GM20000 (cell line): ENCODE measurements around the gene TELO2.

ENCODE experiments used
- DNase-seq: peaks from one replicate; pipeline ENCODE4 v3.0.0; 2012; ENCODE audit warnings: low spot score
- TF ChIP-seq, protein P1 (sequence below): IDR thresholded peaks from 2 replicates; pipeline ENCODE4 v1.5.1; 2012; ENCODE audit warnings: mild to moderate bottlenecking, control low read depth; ENCODE audit errors: extremely low read depth, missing control alignments

Gene TELO2

DNA sequence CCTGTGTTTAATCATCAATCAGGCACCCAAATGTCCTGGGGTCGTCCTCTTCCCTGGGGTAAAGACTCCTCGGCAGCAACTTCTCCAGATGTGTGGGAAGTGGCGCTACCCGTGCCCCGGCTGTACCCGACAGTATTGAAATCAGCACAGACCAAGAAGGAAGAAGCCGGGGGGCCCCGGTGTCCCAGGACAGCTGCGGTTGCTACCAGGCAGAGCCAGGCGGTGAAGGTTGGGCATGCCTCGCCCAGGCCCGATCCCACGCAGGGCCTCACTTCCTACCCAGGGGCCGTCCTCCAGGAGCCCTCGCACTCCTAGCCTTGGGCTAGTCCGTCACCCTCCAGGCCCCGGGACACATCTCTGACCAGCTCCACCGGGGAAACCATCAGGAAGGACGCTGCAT is 39.8 kb upstream of the TELO2 start:
- no peak for DNase-seq
- TF ChIP-seq, protein P1, sequence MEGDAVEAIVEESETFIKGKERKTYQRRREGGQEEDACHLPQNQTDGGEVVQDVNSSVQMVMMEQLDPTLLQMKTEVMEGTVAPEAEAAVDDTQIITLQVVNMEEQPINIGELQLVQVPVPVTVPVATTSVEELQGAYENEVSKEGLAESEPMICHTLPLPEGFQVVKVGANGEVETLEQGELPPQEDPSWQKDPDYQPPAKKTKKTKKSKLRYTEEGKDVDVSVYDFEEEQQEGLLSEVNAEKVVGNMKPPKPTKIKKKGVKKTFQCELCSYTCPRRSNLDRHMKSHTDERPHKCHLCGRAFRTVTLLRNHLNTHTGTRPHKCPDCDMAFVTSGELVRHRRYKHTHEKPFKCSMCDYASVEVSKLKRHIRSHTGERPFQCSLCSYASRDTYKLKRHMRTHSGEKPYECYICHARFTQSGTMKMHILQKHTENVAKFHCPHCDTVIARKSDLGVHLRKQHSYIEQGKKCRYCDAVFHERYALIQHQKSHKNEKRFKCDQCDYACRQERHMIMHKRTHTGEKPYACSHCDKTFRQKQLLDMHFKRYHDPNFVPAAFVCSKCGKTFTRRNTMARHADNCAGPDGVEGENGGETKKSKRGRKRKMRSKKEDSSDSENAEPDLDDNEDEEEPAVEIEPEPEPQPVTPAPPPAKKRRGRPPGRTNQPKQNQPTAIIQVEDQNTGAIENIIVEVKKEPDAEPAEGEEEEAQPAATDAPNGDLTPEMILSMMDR = no peak

DNA sequence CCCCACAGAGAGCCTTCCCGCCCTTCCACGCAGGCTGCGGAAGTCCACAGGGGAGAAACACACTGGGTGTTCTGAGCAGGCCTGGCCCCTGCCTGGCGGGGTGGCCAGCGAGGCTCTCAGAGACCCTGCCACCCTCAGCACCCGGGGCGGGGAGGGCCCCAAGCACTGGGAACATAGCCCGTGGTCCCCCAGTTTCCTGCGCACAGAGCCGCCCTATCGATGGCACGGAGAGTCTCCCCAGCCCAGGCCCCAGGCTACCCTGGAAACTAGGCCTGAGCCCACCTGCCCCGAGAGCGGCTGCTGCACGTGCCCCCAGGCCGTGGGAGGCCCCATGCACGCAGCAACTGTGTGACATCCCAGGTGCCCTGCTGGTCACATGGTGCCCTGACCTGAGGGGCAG is 38.6 kb upstream of the TELO2 start:
- TF ChIP-seq, protein P1 = no peak
- no peak for DNase-seq

- DNase-seq = no peak
- TF ChIP-seq, protein P1 = no peak
Observed at GRCh38 chr16:1455190-1456171, 37.7 kb upstream of the TELO2 start.

DNA sequence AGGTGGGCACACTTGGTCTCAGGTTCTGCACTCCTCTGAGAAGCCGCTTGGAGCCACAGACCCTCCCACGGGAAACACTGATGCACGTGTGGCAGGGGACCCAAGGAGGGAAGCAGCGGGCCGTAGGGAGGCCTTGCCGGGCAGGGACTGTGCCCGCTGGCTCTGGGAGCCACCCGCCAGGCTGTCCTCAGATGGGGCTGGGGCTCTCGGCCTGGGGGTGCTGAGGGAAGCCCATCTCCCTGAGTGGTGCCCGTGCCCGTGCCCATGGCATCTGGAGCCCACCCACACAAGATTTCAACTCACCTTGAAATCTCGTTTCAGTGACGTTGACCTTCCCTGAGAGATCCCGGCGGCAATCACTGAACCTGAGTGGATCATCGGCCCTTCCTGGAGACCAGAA is 36.2 kb upstream of the TELO2 start:
- DNase-seq = no peak
- TF ChIP-seq, protein P1 = no peak

DNA sequence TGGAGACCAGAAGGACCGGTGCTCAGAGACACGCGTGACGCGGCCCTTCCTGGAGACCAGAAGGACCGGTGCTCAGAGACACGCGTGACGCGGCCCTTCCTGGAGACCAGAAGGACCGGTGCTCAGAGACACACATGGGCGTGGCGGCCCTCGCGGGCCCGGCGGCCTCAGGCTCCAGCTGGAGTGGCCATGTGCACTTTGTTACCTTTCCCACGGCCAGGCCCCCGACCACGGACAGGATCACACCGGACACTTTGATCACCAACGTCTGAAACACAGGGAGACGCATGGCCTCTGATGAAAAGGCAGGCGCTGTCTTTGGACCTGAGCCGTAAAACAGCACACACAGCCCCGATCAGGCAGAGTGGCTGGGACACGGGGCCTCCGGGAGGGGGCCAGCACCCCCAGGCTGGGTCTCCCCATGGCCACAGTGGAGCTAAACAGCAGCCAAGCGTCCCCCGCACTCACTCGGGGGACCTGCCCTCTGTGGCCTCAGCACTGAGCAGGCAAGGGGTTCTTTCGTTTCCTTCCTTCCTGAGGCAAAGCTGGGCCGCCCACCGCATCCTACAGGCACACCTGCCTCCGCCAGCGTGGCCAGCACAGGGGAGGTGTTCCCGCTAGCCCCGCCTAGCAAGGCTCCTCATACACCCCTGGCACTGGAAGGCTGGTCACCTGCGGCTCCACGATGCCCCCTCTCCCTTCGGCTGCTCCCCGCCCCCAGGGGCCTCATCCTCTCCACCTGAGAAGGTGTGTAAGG is 35.5 kb upstream of the TELO2 start:
- no peak for DNase-seq
- TF ChIP-seq, protein P1 = no peak

- TF ChIP-seq, protein P1 = no peak
- no peak for DNase-seq
Observed at GRCh38 chr16:1458336-1458976, 34.7 kb upstream of the TELO2 start.
